ENCODE data around the gene PTPRU.

Gene PTPRU

GRCh38 chr1:29320156-29320940 is 84.0 kb downstream of the PTPRU start:
- DNase-seq: no peak

- no peak for DNase-seq
Observed at GRCh38 chr1:29321176-29321575, 84.9 kb downstream of the PTPRU start.

GRCh38 chr1:29322147-29322694 is 85.9 kb downstream of the PTPRU start:
- no peak for DNase-seq

- no peak for DNase-seq
Observed at GRCh38 chr1:29322861-29323585, 86.7 kb downstream of the PTPRU start.

- DNase-seq: no peak
Observed at GRCh38 chr1:29323636-29324035, 87.3 kb downstream of the PTPRU start.

GRCh38 chr1:29324202-29324601 is 87.9 kb downstream of the PTPRU start:
- no peak for DNase-seq

- no peak for DNase-seq
Observed at GRCh38 chr1:29324771-29325351, 88.5 kb downstream of the PTPRU start.

GRCh38 chr1:29325675-29326074 is 89.4 kb downstream of the PTPRU start:
- DNase-seq: no peak

- DNase-seq: no peak
Observed at GRCh38 chr1:29326123-29326522, 89.8 kb downstream of the PTPRU start.

GRCh38 chr1:29327223-29327935 is 91.1 kb downstream of the PTPRU start:
- no peak for DNase-seq

- no peak for DNase-seq
Observed at GRCh38 chr1:29329022-29329775, 92.9 kb downstream of the PTPRU start.

GRCh38 chr1:29330089-29330488 is 93.8 kb downstream of the PTPRU start:
- no peak for DNase-seq

GRCh38 chr1:29330856-29331255 is 94.5 kb downstream of the PTPRU start:
- DNase-seq: no peak

GRCh38 chr1:29331309-29331708 is 95.0 kb downstream of the PTPRU start:
- DNase-seq: no peak

- no peak for DNase-seq
Observed at GRCh38 chr1:29331729-29332128, 95.4 kb downstream of the PTPRU start.

GRCh38 chr1:29332204-29332603 is 95.9 kb downstream of the PTPRU start:
- peak; percentile 2 to 55 for DNase-seq

- DNase-seq: no peak
Observed at GRCh38 chr1:29333008-29333407, 96.7 kb downstream of the PTPRU start.

- no peak for DNase-seq
Observed at GRCh38 chr1:29335573-29335972, 99.3 kb downstream of the PTPRU start.

GRCh38 chr1:29338908-29339575 is 102.7 kb downstream of the PTPRU start:
- DNase-seq: no peak

GRCh38 chr1:29341936-29342335 is 105.6 kb downstream of the PTPRU start:
- DNase-seq: no peak

GRCh38 chr1:29342351-29342750 is 106.0 kb downstream of the PTPRU start:
- no peak for DNase-seq

- no peak for DNase-seq
Observed at GRCh38 chr1:29342983-29343382, 106.7 kb downstream of the PTPRU start.
